Liver (tissue), 9 donors: ENCODE data around the gene KIRREL3. TPM values are rescaled to one million over a fixed set of nuclear protein-coding genes. Genes with fewer than 3 reads are reported as not detected.

Experiments used
- DNase-seq: peaks from one replicate; pipeline ENCODE4 v3.0.0-alpha.2; 2017; ENCODE audit warnings: low spot score
- H3K27ac ChIP-seq, 2 donors: one replicate each; pipeline ENCODE4 v1.7.0; 2013; ENCODE audit warnings: inconsistent platforms in 2 of 2, low read length in 2 of 2, control low read depth in 1 of 2, low read depth in 1 of 2, mild to moderate bottlenecking in 1 of 2
- H3K27me3 ChIP-seq, 4 donors: one replicate each; pipeline versions ENCODE4 v1.6.1 to v1.7.0; 2013; ENCODE audit warnings: low read length in 3 of 4, inconsistent platforms in 1 of 4, mild to moderate bottlenecking in 1 of 4, moderate library complexity in 1 of 4; ENCODE audit not compliant: control insufficient read depth in 4 of 4, insufficient read depth in 4 of 4
- H3K36me3 ChIP-seq, 4 donors: one replicate each; pipeline versions ENCODE4 v1.6.1 to v1.7.0; 2013; ENCODE audit warnings: low read length in 3 of 4, mild to moderate bottlenecking in 3 of 4, low read depth in 1 of 4, moderate library complexity in 1 of 4; ENCODE audit not compliant: control insufficient read depth in 4 of 4, insufficient read depth in 3 of 4
- H3K4me1 ChIP-seq, 4 donors: one replicate each; pipeline versions ENCODE4 v1.6.1 to v1.7.0; 2013; ENCODE audit warnings: low read length in 3 of 4, mild to moderate bottlenecking in 3 of 4, moderate library complexity in 1 of 4; ENCODE audit not compliant: control insufficient read depth in 4 of 4, insufficient read depth in 4 of 4
- H3K4me3 ChIP-seq, 3 donors: one replicate each; pipeline versions ENCODE4 v1.6.1 to v1.7.0; 2013; ENCODE audit warnings: low read length in 3 of 3, control low read depth in 1 of 3, low read depth in 1 of 3, mild to moderate bottlenecking in 1 of 3
- H3K9ac ChIP-seq, 2 donors: one replicate each; pipeline ENCODE4 v1.7.0; 2013; ENCODE audit warnings: low read length in 2 of 2, mild to moderate bottlenecking in 2 of 2, moderate library complexity in 2 of 2, control low read depth in 1 of 2, low read depth in 1 of 2
- H3K9me3 ChIP-seq, 4 donors: one replicate each; pipeline versions ENCODE4 v1.6.1 to v1.7.0; 2013; ENCODE audit warnings: low read length in 3 of 4; ENCODE audit not compliant: control insufficient read depth in 4 of 4
- ATF3 ChIP-seq: IDR thresholded peaks from 2 replicates; pipeline ENCODE4 v1.6.1; 2016; ENCODE audit warnings: antibody characterized with exemption
- CTCF ChIP-seq: fragments of 150-350 bp; IDR thresholded peaks from 2 replicates; pipeline ENCODE4 v1.5.1; 2017; ENCODE audit warnings: improper control_type of control experiment, low read depth, low read length; ENCODE audit not compliant: missing input control
- EGR1 ChIP-seq, 2 donors: IDR thresholded peaks; 2 replicates each; pipeline ENCODE4 v1.6.1; 2016 to 2018; ENCODE audit warnings: antibody characterized with exemption in 2 of 2, low read depth in 2 of 2
- FOXA1 ChIP-seq: IDR thresholded peaks from 2 replicates; pipeline ENCODE4 v1.6.1; 2016; ENCODE audit warnings: antibody characterized with exemption
- FOXA2 ChIP-seq: IDR thresholded peaks from 2 replicates; pipeline ENCODE4 v1.6.1; 2016; ENCODE audit warnings: antibody characterized with exemption
- GABPA ChIP-seq, 2 donors: IDR thresholded peaks in 1 of 2; conservative IDR thresholded peaks in 1 of 2; 2 replicates each; pipeline ENCODE4 v1.6.1; 2016; ENCODE audit warnings: antibody characterized with exemption in 2 of 2, mild to moderate bottlenecking in 1 of 2, moderate library complexity in 1 of 2
- HNF4A ChIP-seq, 2 donors: conservative IDR thresholded peaks; 2 replicates each; pipeline ENCODE4 v1.6.1; 2016; ENCODE audit warnings: antibody characterized with exemption in 2 of 2, mild to moderate bottlenecking in 2 of 2
- JUND ChIP-seq, 2 donors: IDR thresholded peaks; 2 replicates each; pipeline ENCODE4 v1.6.1; 2016; ENCODE audit warnings: antibody characterized with exemption in 2 of 2
- MAX ChIP-seq: IDR thresholded peaks from 2 replicates; pipeline ENCODE4 v1.6.1; 2016; ENCODE audit warnings: antibody characterized with exemption
- NR2F2 ChIP-seq: IDR thresholded peaks from 2 replicates; pipeline ENCODE4 v1.6.1; 2016; ENCODE audit warnings: antibody characterized with exemption
- REST ChIP-seq: IDR thresholded peaks from 2 replicates; pipeline ENCODE4 v1.6.1; 2016; ENCODE audit warnings: antibody characterized with exemption, mild to moderate bottlenecking
- RXRA ChIP-seq, 2 donors: IDR thresholded peaks; 2 replicates each; pipeline ENCODE4 v1.6.1; 2017 to 2018; ENCODE audit warnings: antibody characterized with exemption in 2 of 2, mild to moderate bottlenecking in 1 of 2
- SP1 ChIP-seq: IDR thresholded peaks from 2 replicates; pipeline ENCODE4 v1.6.1; 2018; ENCODE audit warnings: antibody characterized with exemption, mild to moderate bottlenecking
- TAF1 ChIP-seq: conservative IDR thresholded peaks from 2 replicates; pipeline ENCODE4 v1.6.1; 2016; ENCODE audit warnings: antibody characterized with exemption, mild to moderate bottlenecking
- YY1 ChIP-seq: IDR thresholded peaks from 2 replicates; pipeline ENCODE4 v1.6.1; 2016; ENCODE audit warnings: antibody characterized with exemption, mild to moderate bottlenecking
- ZBTB33 ChIP-seq: IDR thresholded peaks from 2 replicates; pipeline ENCODE4 v1.6.1; 2016; ENCODE audit warnings: antibody characterized with exemption
- WGBS: extraction: QIAGEN DNeasy Blood & Tissue Kit; methylation state at CpG from one replicate; pipeline ENCODE4 v1.1.7; 2013; 5-methylcytosine and 5-hydroxymethylcytosine counted together
- polyA plus RNA-seq, 2 donors: library from polyadenylated mRNA; stranded (reverse) in 1 of 2; unstranded in 1 of 2; fragments of 200-250 nt in 1 of 2; fragments of >200 nt in 1 of 2; fragmentation: Nextera tagmentation in 1 of 2; extraction: Ambion mirVana in 1 of 2; gene quantifications; one replicate each; pipeline versions ENCODE4 v1.2.1 to v1.2.3, GENCODE V29; 2013 to 2015
- total RNA-seq, 2 donors: library from RNA; depleted of rRNA; stranded (reverse); fragments of >200 nt; gene quantifications; one replicate each; pipeline ENCODE4 v1.2.3, GENCODE V29; 2014
- donor health status: healthy.
- donor health status: healthy.
- donor health status: healthy.
- donor health status: healthy.
- donor health status: healthy.

KIRREL3 gene
- total and polyA plus RNA-seq, 4 donors = 0.03 to 0.29 (median 0.08) TPM; not detected in 1

- no peak for TF ChIP-seq CTCF
Measured at GRCh38 chr11:126440276-126440675, 560.3 kb downstream of the KIRREL3 start (continued).

GRCh38 chr11:126438691-126439090 lies 561.9 kb downstream of the KIRREL3 start:
- 84% methylated on average over 5 of the region's 5 CpGs for WGBS
- H3K9ac ChIP-seq = no peak overlapping the region
- TF ChIP-seq YY1 (no peak), JUND (IDR thresholded peaks at IDR 0.05) (no peak), FOXA1 (no peak), REST (no peak), HNF4A (conservative IDR thresholded peaks at IDR 0.05) (no peak), GABPA (IDR thresholded peaks at IDR 0.05 in 1 of 2, conservative IDR thresholded peaks at IDR 0.05 in 1 of 2) (no peak), SP1 (no peak), RXRA (IDR thresholded peaks at IDR 0.05) (no peak), ATF3 (no peak), EGR1 (IDR thresholded peaks at IDR 0.05; ENCODE audit: low read depth in 2 of 2) (no peak), NR2F2 (no peak), TAF1 (no peak), MAX (no peak), ZBTB33 (no peak), FOXA2 (no peak)
- peaks cover 0 to 6% (median 4%) of the 10 kb centered on the region in 4 donors for H3K4me1 ChIP-seq
- H3K36me3 ChIP-seq = no peaks in the 10 kb centered on the region
- H3K27ac ChIP-seq = no peak overlapping the region
- H3K4me3 ChIP-seq = no peak overlapping the region
- no peaks in the 10 kb centered on the region for H3K9me3 ChIP-seq
- H3K27me3 ChIP-seq = peaks cover 0 to 8% (median 0%) of the 10 kb centered on the region in 4 donors
- no peak for DNase-seq
